Measurements from ENCODE around the gene BRD7.

The BRD7 gene

DNA sequence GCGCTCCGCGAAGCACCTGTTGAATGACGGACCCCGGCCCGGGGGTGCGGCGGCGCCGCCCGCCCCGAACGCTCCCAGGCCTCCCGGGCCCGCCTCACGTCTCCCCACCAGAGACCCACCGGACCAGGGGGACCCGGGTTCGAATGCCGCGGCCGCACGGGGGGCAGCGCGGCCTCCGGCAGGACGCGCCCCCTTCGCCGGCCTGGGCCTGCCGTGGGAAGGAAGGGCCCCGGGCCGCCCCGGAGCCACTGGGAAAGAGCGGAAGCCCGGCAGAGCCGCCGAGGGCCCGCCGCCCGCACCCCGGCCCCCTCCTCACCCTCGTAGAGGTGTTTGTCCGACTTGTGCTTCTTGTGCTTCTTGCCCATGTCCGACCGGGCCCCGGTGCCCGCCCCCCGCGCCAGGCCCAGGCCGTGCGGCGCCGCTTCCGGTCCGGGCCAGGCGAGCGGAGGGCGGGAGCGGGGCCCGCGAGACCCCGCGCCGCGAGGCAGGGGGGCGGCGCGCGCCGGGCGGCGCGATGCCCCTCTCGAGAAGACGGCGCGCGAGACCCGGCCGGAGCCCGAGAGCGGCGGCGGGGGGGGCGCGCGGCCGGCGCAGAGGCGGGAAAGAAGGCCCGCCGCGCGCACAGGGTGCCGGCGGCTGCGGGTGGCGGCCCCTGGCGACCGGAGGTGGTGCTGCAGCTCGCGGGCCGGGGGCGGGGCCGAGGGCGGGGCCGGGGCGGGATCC is at the start of gene BRD7:
TSS of gene BRD7 (minus strand) at position 579 of the 723 bp plus-strand sequence. CDS start at position 365, 214 bp downstream.
- no peak for DNase-seq

DNA sequence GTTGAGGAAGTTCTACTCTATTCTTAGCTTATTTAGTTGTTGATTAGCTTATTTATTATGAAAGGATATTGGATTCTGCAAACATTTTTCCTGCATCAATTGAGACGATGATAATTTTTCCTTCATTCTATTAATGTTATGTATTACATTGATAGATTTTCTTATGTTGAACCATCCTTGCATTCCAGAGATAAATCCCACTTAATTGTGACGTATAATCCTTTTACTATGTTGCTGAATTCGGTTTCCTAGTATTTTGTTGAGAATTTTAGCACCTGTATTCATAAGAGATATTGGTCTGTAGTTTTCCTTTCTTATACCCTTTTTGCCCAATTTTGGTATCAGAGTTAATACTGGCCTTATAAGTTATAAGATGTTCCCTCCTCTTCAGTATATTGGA is 47.6 kb upstream of the BRD7 start:
- DNase-seq = no peak

DNA sequence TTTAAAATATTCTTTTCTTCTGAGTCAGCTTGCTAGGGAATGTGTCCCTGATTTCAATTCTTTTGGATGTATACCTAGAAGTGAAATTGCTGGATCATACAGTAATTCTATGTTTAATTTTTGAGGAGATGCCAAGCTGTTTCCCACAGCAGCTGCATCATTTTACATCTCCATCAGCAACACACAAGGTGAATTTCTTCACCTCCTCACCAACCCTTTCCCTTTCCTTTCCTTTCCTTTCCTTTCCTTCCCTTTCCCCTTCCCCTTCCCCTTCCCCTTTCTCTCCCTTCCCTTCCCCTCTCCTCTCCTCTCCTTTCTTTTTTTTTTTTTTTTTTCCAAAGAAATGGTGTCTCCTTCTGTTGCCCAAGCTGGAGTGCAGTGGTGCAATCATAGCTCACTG is 45.4 kb upstream of the BRD7 start:
- DNase-seq = no peak

DNA sequence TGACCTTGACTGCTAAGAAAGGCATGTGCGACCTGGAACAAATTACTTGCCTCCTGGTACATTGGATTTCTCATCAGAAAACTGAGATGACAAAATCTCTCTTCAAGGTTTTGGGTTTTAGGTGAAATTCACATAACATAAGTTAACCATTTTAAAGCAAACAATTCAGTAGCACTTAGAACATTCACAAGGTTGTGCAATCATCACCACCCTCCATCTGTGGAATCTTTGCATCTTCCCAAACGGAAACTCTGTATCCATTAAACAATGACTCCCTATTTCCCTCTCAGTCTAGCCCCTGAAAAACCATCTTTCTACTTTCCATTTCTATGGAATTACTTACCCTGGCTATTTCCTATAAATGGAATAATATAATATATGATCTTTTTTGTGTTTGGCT is 42.2 kb upstream of the BRD7 start:
- DNase-seq = no peak

DNA sequence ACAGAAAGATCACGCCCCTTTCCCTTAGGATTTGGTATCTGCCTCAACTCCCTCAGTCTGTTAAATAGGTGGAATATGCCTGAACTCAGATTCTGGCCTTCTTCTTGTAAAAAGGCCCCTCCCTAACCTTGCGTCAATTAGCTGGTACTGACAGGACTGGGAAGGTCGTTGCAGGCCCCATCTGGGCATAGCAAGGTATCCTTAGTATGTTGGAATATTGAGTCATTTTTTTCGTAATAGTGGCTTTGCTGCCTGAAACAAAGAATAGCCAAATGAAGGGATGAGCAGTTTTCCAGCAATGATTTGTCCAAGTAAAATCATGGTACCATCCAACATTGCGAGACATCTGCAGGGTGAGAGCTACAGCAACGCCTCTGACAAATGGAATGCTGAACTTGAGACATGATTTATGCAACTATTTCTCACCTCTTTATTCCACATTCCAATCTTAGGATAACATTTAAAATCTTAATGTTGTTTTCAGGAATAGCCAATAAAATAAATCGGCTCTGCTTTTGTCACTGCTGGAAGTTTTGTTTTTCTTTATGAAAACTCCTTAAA is 39.3 kb upstream of the BRD7 start:
- no peak for DNase-seq

DNA sequence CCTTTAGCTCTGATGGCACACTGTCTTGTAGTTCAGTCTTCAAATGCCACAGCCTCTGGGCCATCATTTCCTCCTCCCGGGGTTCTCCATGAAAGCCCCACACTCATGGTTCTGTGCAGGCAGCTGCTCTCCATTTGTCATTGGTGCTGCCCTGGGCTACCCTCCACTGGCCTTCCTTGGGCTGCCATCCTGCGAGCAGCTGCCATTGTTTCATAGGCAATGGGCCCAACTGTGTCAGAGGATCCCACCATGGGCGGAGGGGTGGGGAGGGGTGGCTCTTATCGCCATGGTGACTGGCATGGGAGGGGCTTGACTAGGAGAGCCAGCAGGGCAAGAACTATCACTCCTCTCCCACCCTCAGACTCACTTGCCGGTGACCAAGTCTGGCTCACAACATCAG is 38.6 kb upstream of the BRD7 start:
- DNase-seq = no peak

DNA sequence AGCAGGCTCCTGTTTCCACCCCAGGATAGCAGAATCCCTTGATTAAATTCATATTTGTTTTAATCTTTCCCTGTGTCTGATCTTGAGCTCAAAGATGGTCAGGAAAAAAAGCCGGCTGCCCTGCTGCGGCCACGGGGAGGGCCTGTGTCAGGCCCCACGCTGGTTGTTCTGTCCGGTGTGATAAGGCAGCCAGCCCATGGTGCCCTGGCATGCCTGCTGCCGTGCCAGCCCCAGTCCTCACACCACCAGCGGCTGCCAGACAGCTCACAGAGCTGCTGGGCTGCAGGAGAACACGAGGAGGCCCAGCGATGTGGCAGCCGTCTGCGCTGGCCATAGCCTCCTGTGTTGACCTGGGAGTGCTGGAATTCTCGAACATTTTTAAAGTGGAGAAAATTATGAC is 34.7 kb upstream of the BRD7 start:
- no peak for DNase-seq

DNA sequence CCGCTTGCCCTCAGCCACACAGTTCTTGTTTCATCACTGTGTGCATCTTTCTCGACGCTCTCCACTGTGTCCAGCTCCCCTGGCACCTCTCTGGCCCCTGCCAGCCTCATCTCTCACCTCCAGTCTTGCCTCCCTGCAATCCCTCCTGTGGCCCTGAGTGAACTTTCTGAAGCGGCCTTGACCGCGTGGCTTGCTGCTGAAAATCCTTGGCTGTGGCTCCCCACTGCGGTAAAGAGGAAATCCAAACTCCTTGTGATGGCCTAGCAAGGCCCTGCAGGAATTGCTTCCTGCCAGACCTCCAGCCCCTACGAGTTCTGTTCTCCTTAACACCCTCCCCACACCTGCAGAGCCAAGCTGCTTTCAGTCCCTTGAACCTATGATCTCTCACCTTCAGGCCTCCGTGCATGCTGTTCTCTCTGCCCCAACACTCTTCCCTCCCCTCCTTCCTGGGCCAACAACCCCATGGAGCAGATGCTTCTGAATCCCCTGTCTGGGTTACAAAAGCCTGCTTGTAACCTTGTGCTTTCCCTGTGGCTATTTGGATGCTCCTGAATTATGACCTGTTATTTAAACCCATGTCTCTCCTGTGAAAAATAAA is 33.6 kb upstream of the BRD7 start:
- no peak for DNase-seq

DNA sequence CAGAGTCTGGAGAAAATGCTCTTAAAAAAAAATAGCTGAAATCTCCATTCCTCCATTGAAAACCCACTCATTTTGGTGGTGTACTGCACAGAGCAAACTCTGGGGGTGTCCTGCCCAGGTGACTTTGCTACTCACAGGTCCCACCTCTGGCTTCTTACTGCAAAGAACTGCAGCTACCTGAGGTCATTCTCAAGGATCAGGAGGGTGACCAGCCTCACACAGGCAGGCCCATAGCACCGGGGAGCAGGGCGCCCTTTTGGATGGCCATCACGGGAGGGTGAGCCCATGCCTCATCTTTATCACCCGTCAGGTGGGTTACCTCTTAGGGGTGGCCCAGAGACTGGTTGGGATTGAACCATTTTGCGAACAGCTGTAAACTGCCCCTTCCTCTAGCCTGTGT is 32.6 kb upstream of the BRD7 start:
- DNase-seq = no peak

DNA sequence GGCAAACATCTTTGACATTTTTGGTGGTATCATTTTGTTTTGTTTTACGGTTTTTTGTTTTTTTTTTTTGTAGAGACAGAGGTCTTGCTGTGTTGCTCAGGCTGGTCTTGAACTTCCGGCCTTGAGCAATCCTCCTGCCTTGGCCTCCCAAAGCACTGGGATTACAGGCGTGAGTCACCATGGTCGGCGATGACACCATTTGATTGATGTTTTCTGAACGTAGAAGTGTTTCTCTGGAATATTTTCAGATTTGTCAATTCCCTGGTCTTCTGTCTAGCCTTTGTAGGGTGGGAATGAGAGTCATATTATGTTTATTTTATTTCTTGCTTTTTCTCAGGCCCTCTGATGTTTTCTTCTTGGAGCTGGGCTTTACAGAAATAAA is 32.2 kb upstream of the BRD7 start:
- DNase-seq = no peak

DNA sequence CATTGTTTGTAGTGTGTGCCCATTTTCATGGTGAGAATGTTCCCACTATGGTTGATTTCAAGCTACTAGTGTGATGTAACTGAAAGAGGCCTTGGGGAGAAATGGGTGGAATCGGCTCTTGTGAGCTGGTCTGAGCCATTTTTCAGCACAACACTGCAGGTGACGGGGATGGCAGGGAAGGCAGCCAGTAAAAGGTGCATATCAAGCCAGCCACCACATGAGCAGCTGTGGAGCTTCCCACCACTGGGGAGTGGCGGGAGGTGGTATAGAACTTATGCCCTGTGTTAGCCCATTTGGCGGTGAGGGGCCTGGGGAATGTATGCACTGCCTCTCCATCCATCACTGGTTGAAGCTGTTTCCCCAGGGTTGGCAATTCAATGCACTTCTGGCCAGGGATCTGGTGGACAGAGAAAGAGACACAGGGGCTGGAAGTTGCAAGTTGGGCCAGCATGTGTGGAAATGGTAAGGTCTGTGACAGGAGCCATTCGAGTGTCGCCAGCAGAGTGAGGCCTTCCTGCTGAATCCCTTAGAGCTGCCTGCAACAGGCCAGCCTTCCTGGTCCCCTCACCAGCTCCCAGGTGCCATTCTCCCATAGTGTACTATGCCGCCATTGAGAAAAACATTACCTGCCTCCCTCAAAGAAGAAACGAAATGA is 31.7 kb upstream of the BRD7 start:
- DNase-seq = no peak

DNA sequence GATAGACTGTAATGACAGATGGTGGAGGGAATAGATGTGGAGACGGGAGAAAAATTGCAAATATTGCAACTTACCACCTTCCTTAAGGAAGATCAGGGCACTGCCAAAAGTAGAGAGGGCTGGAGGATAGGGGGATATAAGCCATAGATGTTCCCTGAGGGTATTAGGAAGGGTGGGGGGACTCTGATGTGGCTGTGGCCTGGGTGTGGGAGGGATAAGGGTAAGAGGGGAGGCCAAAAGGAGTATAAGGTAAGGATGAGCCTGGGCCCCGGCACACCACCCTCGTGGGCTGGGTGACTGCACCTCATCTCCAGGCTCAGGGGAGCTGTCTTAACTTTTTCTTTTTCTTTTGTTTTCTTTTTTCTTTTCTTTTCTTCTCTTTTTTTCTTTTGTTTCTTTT is 30.6 kb upstream of the BRD7 start:
- DNase-seq = no peak

DNA sequence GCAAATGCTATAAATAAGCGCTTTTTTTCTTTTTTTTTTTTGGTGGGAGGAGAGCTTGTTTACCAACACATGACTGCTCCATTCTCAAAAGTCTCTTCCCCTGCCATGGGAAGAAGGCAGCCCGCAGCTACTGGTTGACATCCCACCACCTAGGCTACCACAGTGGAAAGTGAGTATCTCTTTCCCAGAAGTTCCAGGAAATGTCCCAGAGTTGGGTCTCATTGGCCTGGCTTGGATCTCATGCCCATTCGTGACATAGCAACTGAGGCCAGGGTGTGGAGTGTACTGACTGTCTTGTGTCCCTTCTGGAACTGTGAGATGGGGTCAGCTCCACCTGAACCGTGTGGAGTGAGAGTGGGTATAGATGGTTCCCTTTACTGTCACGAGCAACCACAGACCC is 29.5 kb upstream of the BRD7 start:
- no peak for DNase-seq

DNA sequence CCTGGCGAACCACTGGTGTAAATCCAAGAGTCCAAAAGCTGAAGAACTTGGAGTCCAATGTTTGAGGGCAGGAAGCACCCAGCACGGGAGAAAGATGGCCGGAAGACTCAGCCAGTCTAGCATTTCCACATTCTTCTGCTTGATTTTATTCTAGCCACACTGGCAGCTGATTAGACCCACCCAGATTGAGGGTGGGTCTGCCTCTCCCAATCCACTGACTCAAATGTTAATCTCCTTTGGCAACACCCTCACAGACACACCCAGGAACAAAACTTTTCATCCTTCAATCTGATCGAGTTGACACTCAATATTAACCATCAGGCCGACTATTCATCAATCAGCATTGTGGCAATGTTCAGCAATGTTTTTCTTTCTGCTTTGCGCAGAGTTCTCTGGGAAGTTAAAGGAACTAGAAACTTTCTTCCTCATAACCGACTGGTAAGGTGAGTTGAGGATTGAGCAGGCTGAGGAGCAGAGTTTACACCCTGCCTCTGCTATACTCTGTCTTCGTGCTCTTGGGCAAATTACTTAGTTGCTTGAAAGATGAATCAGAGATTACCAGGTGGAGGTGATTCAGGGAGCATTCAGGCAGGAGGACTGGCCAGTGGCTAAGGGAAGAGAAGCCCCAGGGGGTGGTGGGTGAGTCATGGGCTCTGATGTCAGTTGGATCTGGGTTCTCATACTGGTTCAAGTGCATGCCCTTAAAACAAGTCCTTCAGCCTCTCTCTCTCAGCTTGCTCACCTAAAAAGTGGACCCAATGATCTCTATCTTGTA is 28.2 kb upstream of the BRD7 start:
- DNase-seq = no peak

DNA sequence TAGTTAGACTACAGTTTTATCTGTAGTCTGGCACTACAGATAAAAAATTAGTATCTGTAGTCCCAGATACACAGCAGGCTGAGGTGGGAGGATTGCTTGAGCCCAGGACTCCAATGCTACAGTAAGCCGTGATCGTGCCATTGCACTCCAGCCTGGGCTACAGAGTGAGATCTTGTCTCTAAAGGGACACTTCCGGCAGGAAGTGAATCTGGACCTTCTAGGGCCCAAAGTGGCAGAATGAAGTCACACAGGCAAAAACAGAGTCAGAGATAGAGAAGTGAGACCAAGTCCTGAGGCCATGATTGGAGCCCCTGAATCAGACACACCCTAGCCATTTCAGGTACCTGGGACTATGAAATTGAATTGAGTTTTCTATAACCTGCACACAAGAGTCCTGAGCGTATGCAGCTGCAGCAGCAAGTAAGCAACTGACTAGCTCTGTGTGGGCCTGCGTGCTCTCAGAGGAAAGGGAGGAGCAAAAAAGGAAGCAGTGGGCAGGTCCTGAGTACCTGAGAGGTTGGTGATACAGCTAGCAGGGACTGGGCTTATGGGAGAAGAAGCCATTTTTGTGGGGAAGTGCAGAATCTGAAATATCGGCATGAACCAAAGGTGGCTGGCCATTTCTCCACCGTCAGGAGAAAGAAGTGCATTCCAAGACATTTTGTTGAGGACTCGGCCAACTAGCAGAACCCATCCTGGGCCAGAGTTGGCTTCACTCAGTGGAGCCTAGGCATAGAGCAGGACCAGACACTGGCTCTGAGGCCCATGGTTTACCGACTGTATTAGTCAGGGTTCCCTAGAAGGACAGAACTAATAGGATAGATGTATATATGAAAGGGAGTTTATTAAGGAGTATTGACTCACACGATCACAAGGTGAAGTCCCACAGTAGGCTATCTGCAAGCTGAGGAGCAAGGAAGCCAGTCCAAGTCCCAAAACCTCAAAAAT is 27.2 kb upstream of the BRD7 start:
- DNase-seq = no peak

DNA sequence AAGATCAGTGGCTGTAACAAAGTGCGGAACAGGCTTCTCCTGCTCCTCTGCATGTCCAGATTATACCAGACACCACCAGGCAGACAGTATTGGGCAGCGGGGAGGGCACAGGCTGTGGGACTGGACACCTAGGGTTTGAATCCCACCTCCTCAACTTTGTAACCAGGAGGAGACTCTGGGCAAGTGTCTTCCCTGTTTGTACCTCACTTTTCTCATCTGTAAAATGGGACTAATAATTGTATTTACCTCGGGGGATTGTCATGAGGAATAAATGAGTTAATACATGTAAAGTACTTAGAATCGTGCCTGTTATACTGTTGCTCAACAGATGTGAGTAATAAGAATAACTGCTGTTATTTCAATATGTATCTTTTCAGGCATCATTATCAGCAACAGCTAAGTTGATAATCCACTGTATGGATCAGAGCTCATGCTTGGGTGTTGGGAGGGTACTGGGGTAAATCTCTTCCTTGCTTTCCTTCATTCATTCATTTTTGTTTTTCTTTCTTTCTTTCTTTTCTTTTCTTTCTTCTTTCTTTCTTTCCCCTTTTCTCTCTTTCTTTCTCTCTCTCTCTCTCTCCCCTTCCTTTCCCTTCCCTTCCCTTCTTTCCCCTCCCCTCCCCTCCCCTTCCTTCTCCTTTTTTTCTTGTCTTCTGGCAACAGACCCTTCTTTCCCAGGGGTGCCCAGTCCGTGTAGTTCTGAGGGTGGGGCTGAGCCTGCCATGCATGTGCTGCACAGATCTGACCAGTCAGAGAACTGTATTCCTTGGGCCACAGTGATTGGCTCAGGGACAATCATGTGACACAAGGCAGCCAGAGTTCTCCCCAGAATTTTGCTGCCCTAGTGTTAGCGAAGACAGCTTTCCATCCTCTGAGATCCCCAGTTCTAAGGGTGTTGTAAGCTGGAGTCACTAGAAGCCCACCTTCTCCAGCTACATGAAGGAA is 25.3 kb upstream of the BRD7 start:
- no peak for DNase-seq

DNA sequence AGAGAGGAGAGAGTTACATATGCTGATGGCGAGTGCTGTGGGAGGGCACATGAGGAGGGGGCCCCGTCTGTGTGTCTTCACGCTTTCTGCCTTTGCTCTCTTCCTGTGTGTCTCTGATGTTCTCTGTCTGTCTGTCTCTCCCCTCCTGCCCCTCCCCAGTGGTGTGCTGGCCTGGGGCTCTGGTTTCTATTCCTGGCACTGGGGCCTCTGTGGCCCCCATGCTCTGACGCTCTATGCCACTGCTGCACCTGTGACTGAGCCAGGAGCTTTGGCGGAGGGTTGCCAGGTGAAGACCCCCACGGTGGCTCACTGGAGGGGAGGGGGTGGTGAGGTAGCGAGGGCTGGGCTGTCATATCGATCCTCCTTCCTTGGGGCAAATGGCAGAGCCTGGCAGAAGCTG is 24.6 kb upstream of the BRD7 start:
- no peak for DNase-seq

DNA sequence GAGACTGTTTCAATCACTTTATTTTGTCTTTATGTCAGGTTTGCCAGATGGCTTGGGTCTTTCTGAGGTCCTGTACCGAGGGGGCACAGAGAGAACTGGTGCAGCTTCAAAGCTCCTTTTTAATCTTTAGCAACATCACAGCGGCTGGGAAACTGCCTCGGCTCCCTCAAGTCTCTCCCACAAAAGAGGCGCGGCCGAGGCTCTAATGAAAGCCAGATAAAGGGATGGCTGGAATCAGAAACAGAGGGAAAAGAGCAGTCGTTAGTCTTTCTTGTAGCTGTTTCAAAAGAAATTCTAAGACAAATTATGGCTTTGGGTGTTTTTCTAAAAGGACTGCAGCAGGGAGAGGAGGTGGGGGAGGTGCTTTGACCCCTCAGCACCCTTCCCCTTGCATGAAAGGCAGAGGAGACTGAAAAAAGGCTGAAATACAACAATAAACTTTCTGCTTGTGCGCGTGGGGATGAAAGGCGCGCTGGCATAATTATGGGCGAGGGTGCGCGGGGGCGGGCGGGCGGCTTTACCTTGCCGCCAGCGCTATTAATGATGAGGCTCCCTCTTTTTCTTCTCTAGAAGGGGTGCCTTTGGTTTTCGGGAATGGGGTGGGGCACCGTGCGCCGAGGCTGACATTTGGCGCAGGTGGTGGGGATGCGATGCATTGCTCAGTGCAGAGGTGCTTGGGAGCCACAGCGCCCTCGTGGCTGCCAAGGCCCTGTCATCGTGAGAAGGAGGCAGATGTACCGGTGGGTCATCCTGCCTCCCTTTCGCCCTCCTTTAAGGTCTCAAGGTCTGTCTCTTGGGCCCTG is 22.3 kb upstream of the BRD7 start:
- no peak for DNase-seq

DNA sequence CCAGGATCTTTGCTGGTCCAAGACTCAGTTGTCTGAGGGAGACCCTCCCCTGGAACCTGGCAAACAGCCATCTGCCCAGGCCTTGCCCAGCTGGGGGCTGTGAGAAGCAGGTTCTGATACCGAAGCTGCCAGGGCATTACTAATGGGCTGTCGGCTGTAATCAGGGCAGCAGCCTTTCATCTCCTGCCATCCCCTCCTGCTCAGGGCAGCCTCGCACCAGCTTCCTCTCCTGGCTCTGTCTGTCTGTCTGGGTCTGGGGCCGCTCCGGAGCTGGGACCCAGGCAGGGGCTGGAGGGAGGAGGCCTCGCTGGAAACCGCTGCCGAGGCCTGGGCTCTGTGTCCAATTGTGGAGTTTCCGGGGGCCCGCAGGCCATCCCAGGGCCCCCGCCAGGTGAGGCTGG is 21.6 kb upstream of the BRD7 start:
- no peak for DNase-seq

DNA sequence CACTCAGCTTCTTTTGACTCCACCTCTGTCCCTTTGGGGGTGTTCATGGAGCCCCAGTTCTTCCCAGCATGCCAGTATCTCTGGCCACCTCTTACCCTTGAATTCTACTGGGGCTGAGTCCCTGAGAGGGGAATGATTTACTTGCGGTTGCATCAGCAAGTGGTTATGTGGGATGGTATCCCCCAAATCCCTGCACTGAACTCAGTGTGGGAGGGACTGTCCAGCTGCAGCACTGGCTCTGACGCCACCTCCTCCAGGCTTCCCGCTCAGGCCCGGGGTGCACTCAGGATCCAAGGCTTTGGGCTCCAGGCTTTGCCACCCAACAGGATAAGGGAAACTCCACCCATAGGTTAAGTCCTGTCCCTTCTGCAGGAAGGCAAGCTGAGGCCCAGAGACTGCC is 21.1 kb upstream of the BRD7 start:
- DNase-seq = no peak

All from NCI-H1417 treated with DMSO at 0.1 percent for 48 hours (cell line).